Pancreas (tissue), 10 donors: Measurements from ENCODE around the gene RTKN2. TPM values are rescaled to one million over a fixed set of nuclear protein-coding genes. Genes with fewer than 3 reads are reported as not detected.
"Not testable (repeated sequence)": the region's sequence is repeated elsewhere in the genome, so short reads cannot be mapped to it uniquely, and the experiment has no call there.

ENCODE experiments used
- ATAC-seq, 4 donors: fragments of 200-7000 bp; cut with Tn5 transposase; one replicate each; pipeline versions ENCODE4 v1.8.0 to v1.9.1; 2020; ENCODE audit warnings: mild to moderate bottlenecking in 4 of 4, moderate library complexity in 4 of 4
- DNase-seq, 6 donors: peaks; one replicate each; pipeline ENCODE4 v3.0.0-alpha.2; 2020
- FAIRE-seq: peaks from 2 replicates; lab custom pipeline; 2012; peaks lifted over from hg19 to GRCh38; lab: Jason Lieb, UNC
- H3K27ac ChIP-seq, 4 donors: fragments of 200-600 bp; sonication (generic); 1 replicate in 3 of 4; 2 replicates in 1 of 4; pipeline versions ENCODE4 v1.5.0 to v1.8.0; 2020
- H3K27me3 ChIP-seq, 4 donors: fragments of 200-600 bp; one replicate each; pipeline ENCODE4 v1.8.0; 2021
- H3K36me3 ChIP-seq, 3 donors: fragments of 200-600 bp; sonication (generic) in 1 of 3; one replicate each; pipeline versions ENCODE4 v1.5.0 to v1.8.0; 2020 to 2021
- H3K4me1 ChIP-seq, 3 donors: fragments of 200-600 bp; one replicate each; pipeline ENCODE4 v1.8.0; 2021
- H3K4me3 ChIP-seq, 4 donors: fragments of 200-600 bp; sonication (generic) in 2 of 4; one replicate each; pipeline versions ENCODE4 v1.5.0 to v1.8.0; 2020 to 2021
- H3K9me3 ChIP-seq, 4 donors: fragments of 200-600 bp; one replicate each; pipeline ENCODE4 v1.8.0; 2021
- CTCF ChIP-seq, 4 donors: fragments of 200-600 bp; sonication (generic) in 3 of 4; IDR thresholded peaks; one replicate each; pipeline versions ENCODE4 v1.5.0 to v1.8.0; 2021; ENCODE audit warnings: antibody characterized with exemption in 4 of 4
- WGBS, 2 donors: extraction: QIAGEN DNeasy Blood & Tissue Kit; methylation state at CpG; one replicate each; pipeline ENCODE4 v1.1.7; 2013; 5-methylcytosine and 5-hydroxymethylcytosine counted together
- intact Hi-C, 3 donors: fragments of 100-400 bp; cut with DNase I; formaldehyde crosslinking; loops; one replicate each; pipeline versions ENCODE4 v1.11.1 to v1.14.2; 2022
- polyA plus RNA-seq, 2 donors: library from polyadenylated mRNA; stranded (reverse); fragments of 200-250 nt; gene quantifications; one replicate each; pipeline ENCODE4 v1.2.3, GENCODE V29; 2013
- total RNA-seq, 6 donors: library from RNA; stranded (reverse); fragmentation: NEBNext Ultra II Directional in 4 of 6; extraction: Animal tissue kit (Norgen Biotek cat#: 25700) in 4 of 6; gene quantifications; one replicate each; pipeline versions ENCODE4 v1.2.1 to v1.2.4, GENCODE V29; 2021 to 2023
- donor health status: healthy with polysubstance abuse.
- donor health status: DM: no; HTN: no; CAD: no; lungs with moderate emphysema.
- donor health status: DM: no; HTN: no; CAD: no.
- donor health status: control.
- donor health status: control.
- donor health status: Bipolar disorder and iron deficiency.
- donor health status: DM: yes; HTN: yes; CAD: no.
- donor health status: DM: no; HTN: no; CAD: no.
- donor health status: DM: no; HTN: no; CAD: no.
- donor health status: DM: yes; HTN: yes; CAD: no.

The RTKN2 gene
- total and polyA plus RNA-seq, 8 donors = 0.04 to 0.31 (median 0.16) TPM; not detected in 1

GRCh38 chr10:62244785-62245467, 23.7 kb downstream of the RTKN2 start:
- peak; percentile 58 to 72 (median 72) for TF ChIP-seq CTCF (IDR thresholded peaks at IDR 0.05)
- no peak overlapping the region for H3K4me3 ChIP-seq
- H3K9me3 ChIP-seq = no peaks in the 10 kb centered on the region
- no peaks in the 10 kb centered on the region for H3K4me1 ChIP-seq
- ATAC-seq = peak in 3 of 4 donors; percentile 82 to 92 (median 83)
- H3K36me3 ChIP-seq = no peaks in the 10 kb centered on the region
- no peak overlapping the region for H3K27ac ChIP-seq
- DNase-seq = peak in 1 of 6 donors; percentile 21
- no peaks in the 10 kb centered on the region for H3K27me3 ChIP-seq
- intact Hi-C loops = no loop called here
- 27 to 30% methylated on average over 5 of the region's 5 CpGs for WGBS, 2 donors
- FAIRE-seq = peak; percentile 92

GRCh38 chr10:62244088-62244487, 24.6 kb downstream of the RTKN2 start:
- no peak overlapping the region for H3K27ac ChIP-seq
- 90 to 91% methylated on average over 3 of the region's 3 CpGs for WGBS, 2 donors
- no peak for FAIRE-seq

GRCh38 chr10:62243647-62243997, 25.0 kb downstream of the RTKN2 start:
- no peak for TF ChIP-seq CTCF (IDR thresholded peaks at IDR 0.05)
- no peaks in the 10 kb centered on the region for H3K9me3 ChIP-seq
- no peaks in the 10 kb centered on the region for H3K27me3 ChIP-seq
- H3K36me3 ChIP-seq = no peaks in the 10 kb centered on the region
- WGBS, 2 donors = 72 to 78% methylated on average over 2 of the region's 2 CpGs
- no peaks in the 10 kb centered on the region for H3K4me1 ChIP-seq
- intact Hi-C loops = no loop called here
- H3K27ac ChIP-seq = peak overlapping the region in 2 of 4 donors; percentile 12 to 21
- no peak overlapping the region for H3K4me3 ChIP-seq
- no peak for ATAC-seq
- no peak for FAIRE-seq
- no peak for DNase-seq

More at GRCh38 chr10:62244088-62244487, 24.6 kb downstream of the RTKN2 start:
- DNase-seq = no peak
- Histone ChIP-seq H3K4me1 (no peaks in the 10 kb centered on the region), H3K27me3 (no peaks in the 10 kb centered on the region), H3K4me3 (no peak overlapping the region), H3K36me3 (no peaks in the 10 kb centered on the region), H3K9me3 (no peaks in the 10 kb centered on the region)
- no peak for TF ChIP-seq CTCF (IDR thresholded peaks at IDR 0.05)
- intact Hi-C loops = no loop called here
- no peak for ATAC-seq

GRCh38 chr10:62242965-62243646, 25.5 kb downstream of the RTKN2 start:
- H3K4me3 ChIP-seq, H3K4me1 ChIP-seq, DNase-seq, intact Hi-C loops, H3K9me3 ChIP-seq, H3K36me3 ChIP-seq, H3K27me3 ChIP-seq: not testable (repeated sequence)
- peak overlapping the region in 2 of 4 donors; percentile 12 to 21 for H3K27ac ChIP-seq
- FAIRE-seq (peak; percentile 20), ATAC-seq (peak in 3 of 4 donors; percentile 66 to 87 (median 79))
- WGBS, 2 donors = 72 to 75% methylated on average over 4 of the region's 4 CpGs

GRCh38 chr10:62241521-62241920, 27.1 kb downstream of the RTKN2 start:
- DNase-seq, H3K36me3 ChIP-seq, H3K4me3 ChIP-seq, H3K27ac ChIP-seq, H3K4me1 ChIP-seq, H3K27me3 ChIP-seq, intact Hi-C loops, ATAC-seq, H3K9me3 ChIP-seq, FAIRE-seq: not testable (repeated sequence)
- 93 to 99% methylated on average over 4 of the region's 4 CpGs for WGBS, 2 donors

GRCh38 chr10:62239994-62240393, 28.6 kb downstream of the RTKN2 start:
- DNase-seq (no peak), FAIRE-seq (no peak), ATAC-seq (no peak)
- Histone ChIP-seq H3K9me3 (no peaks in the 10 kb centered on the region), H3K4me3 (no peak overlapping the region), H3K27me3 (no peaks in the 10 kb centered on the region), H3K27ac (no peak overlapping the region), H3K4me1 (no peaks in the 10 kb centered on the region), H3K36me3 (no peaks in the 10 kb centered on the region)
- intact Hi-C loops = no loop called here
- no peak for TF ChIP-seq CTCF (IDR thresholded peaks at IDR 0.05)
- WGBS, 2 donors = 89 to 91% methylated on average over 5 of the region's 5 CpGs
